HFFc6 (cell line): Measurements from ENCODE around the gene MED13L. TPM values are rescaled to one million over a fixed set of nuclear protein-coding genes. Genes with fewer than 3 reads are reported as not detected.

Source experiments
- DNase-seq: peaks from one replicate; pipeline ENCODE4 v3.0.0-alpha.2; 2018
- H3K27ac Mint-ChIP-seq: 2 replicates; pipeline ENCODE4 v1.8.0; 2020; ENCODE audit warnings: mild to moderate bottlenecking, mixed read lengths
- H3K27me3 Mint-ChIP-seq: 2 replicates; pipeline ENCODE4 v1.8.0; 2021; ENCODE audit warnings: mild to moderate bottlenecking, moderate library complexity, mixed read lengths; ENCODE audit not compliant: insufficient read depth
- H3K36me3 Mint-ChIP-seq: 2 replicates; pipeline ENCODE4 v1.8.0; 2021; ENCODE audit warnings: low read depth, mixed read lengths
- H3K4me1 Mint-ChIP-seq: 2 replicates; pipeline ENCODE4 v1.8.0; 2020; ENCODE audit warnings: low read depth, mixed read lengths
- H3K4me3 Mint-ChIP-seq: 2 replicates; pipeline ENCODE4 v1.8.0; 2020; ENCODE audit warnings: mild to moderate bottlenecking, moderate library complexity, mixed read lengths
- H3K9me3 Mint-ChIP-seq: 2 replicates; pipeline ENCODE4 v1.8.0; 2020; ENCODE audit warnings: mild to moderate bottlenecking, mixed read lengths
- CTCF ChIP-seq: fragments of 200-600 bp; sonication (generic); IDR thresholded peaks from 2 replicates; pipeline ENCODE4 v1.5.0; 2021; ENCODE audit warnings: antibody characterized with exemption, mild to moderate bottlenecking
- total RNA-seq, 6 experiments: library from RNA; stranded (reverse); fragmentation: NEBNext Ultra II Directional; extraction: Animal tissue kit (Norgen Biotek cat#: 25700); gene quantifications; 2 replicates in 1 of 6; 3 replicates in 5 of 6; pipeline ENCODE4 v1.2.3, GENCODE V29; 2021

The MED13L gene
- total RNA-seq, 6 experiments from 2014 or later: 74.5 to 84.2 (median 77.7) TPM

DNA sequence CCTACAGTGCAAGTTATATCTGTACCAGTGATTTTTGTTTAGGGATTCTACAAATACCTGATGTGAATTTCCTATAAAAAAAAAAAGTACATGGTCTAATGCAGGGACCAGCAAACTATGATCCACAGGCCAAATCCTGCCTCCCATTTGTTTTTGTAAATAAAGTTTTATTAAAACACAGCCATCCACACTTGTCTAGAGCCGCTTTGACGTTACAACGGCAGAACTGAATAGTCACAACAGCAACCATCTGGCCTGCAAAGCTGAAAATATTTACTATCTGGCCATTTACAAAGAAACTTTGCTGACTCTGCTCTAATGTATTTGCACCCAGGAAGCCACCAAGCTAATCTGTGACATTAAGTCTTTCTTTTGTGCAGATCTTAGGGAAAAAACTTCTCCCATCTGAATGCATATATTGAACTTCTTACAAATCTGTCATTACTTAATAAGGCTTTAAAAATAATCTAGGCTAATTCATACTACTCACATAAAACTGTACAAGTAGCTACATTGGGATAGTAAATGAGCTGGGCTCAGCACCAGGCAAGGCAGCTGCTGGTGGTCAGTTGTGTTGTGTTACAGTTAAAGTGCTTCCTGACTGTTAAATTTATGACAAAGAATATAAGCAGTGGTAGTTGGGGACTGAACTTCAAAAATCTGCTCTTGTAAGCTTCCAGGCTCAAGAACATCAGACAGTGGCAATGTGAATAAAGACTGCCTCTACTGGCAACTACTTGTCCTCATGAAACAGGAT, 303.3 kb downstream of the MED13L start:
- no peak for DNase-seq
- Mint-ChIP-seq H3K36me3 (peaks cover 43% of the 10 kb centered on the region), H3K27me3 (peaks cover 3% of the 10 kb centered on the region), H3K27ac (no peak overlapping the region), H3K4me3 (no peak overlapping the region), H3K4me1 (peaks cover 10% of the 10 kb centered on the region; the same call in 1 of the 2 replicates), H3K9me3 (no peaks in the 10 kb centered on the region)
- no peak; the same call in 1 of the 2 replicates for TF ChIP-seq CTCF

- TF ChIP-seq CTCF: no peak
- H3K4me1 Mint-ChIP-seq: peaks cover 10% of the 10 kb centered on the region; the same call in 1 of the 2 replicates
- no peak overlapping the region for H3K4me3 Mint-ChIP-seq
- peak overlapping the region; percentile 28 for H3K27ac Mint-ChIP-seq
- DNase-seq: no peak
- H3K36me3 Mint-ChIP-seq: peaks cover 54% of the 10 kb centered on the region
- peaks cover 7% of the 10 kb centered on the region for H3K27me3 Mint-ChIP-seq
- H3K9me3 Mint-ChIP-seq: no peaks in the 10 kb centered on the region
These were observed 304.4 kb downstream of the MED13L start for GRCh38 chr12:115973066-115973465.

DNA sequence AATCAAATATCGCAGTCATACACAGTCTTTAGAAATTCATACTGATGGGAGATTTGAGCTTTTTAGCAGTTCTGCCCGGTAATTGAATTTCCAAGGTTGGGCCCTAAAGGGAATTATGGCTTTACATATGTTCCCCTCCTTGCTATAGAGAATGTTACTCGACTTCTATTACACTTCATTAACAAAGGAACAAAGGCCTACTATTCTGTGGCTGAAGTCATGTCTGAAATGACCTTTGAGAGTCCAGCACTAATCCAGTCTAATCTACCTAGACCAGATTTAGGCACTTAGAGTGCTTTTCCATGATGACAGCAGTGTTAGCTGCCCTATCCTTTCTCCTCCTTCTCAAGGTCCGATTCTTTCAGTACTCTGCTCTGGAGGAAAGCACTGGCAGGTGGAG, 305.3 kb downstream of the MED13L start:
- peaks cover 53% of the 10 kb centered on the region for H3K36me3 Mint-ChIP-seq
- no peaks in the 10 kb centered on the region for H3K9me3 Mint-ChIP-seq
- H3K27ac Mint-ChIP-seq: no peak overlapping the region
- DNase-seq: no peak
- peaks cover 10% of the 10 kb centered on the region; the same call in 1 of the 2 replicates for H3K4me1 Mint-ChIP-seq
- no peak overlapping the region for H3K4me3 Mint-ChIP-seq
- peaks cover 7% of the 10 kb centered on the region for H3K27me3 Mint-ChIP-seq
- no peak for TF ChIP-seq CTCF

DNA sequence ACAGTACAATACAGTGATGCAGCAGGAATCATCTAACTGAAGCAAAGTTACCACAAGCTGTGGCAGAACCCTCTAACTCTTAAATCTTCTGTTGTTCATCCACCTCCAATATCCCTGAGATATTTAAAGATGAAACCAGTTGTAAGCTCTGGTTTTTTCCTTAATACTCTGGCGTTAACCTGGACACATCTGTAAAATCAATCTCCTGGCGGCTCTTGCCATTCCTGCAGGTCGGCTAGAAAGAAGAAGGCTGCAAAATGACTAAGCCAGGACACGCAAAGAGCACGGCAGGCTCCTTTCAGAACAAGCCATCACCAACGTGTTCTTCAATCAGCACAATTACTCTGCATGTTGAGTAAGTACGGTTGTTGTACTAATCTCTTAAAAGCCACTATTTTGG, 309.3 kb downstream of the MED13L start:
- Mint-ChIP-seq H3K36me3 (peaks cover 73% of the 10 kb centered on the region), H3K4me1 (peaks cover 41% of the 10 kb centered on the region), H3K9me3 (no peaks in the 10 kb centered on the region), H3K27me3 (peaks cover 8% of the 10 kb centered on the region), H3K4me3 (no peak overlapping the region), H3K27ac (no peak overlapping the region)
- TF ChIP-seq CTCF: no peak
- DNase-seq: no peak

DNA sequence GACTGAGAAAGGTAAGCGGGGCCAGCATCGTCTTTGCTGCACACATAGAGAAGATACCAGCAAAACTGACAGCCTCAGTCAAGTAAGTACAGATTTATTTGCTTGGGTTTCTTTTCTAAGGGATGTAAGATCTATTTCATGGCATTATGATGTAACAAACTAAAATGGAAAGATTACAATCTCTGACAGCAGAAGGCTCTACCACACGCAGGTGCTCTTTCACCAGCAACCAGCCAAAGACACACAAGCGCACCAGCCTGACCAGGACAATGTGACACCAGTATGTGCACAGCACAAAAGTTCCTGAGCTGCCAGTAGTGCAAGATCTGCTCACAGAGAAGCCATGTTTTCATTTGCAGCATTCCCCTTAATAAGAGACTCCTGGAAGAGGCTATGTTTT, 311.1 kb downstream of the MED13L start:
- DNase-seq: no peak
- peaks cover 59% of the 10 kb centered on the region for H3K36me3 Mint-ChIP-seq
- TF ChIP-seq CTCF: no peak
- H3K4me1 Mint-ChIP-seq: peaks cover 50% of the 10 kb centered on the region
- peak overlapping the region; percentile 16; the same call in 1 of the 2 replicates for H3K27ac Mint-ChIP-seq
- H3K9me3 Mint-ChIP-seq: no peaks in the 10 kb centered on the region
- H3K27me3 Mint-ChIP-seq: peaks cover 8% of the 10 kb centered on the region
- H3K4me3 Mint-ChIP-seq: no peak overlapping the region
